Measurements from ENCODE around the gene INSL4.

The INSL4 gene

DNA sequence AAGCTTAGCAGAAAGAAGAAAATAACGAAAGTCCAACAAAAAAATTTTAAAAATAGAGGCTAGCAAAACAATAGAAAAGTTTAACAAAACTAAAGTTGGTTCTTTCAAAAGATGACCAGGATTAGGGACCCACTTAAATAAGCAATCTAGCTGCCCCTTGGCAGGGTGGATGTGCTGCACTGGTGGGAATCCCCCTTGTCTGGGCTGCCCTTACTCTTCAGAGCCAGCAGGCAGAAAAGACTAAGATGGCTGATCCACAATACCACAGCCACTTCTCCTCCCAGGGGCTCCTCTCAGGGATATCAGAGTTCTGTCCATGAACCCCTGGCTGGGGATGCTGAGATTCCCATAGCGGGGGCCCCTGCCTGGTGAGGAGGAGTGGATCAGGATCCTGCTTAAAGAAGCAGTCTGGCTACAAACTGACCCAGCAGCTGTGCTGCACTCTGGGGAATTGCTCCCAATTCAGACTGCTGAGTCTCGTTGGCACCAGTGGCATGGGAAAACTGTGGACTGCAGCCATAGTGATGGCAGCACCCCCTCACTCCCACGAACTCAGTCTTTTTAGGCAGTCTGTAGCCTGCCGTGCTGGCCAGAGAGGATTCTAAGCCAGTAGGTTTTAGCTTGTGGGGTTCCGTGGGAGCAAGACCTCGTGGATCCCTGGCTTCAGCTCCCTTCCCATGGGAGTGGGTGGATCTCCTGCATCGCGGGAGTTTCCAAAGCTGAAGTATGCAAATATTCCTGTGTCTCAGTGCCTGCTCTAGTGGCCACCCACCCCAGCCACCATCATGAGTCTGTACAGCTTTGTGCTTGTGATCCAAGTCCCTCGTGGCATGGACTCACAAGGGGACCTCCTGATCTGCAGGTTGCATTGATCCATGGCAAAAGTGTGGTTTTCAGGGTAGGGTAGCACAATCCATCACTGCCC lies 42.9 kb upstream of the INSL4 start:
- Histone ChIP-seq H4K91ac (ENCODE audit: low read depth, low read length, poor library complexity) (no peak overlapping the region), H3K27me3 (ENCODE audit: control insufficient read depth in 3 of 3, insufficient read depth in 3 of 3, low read depth in 1 of 3, low read length in 3 of 3) (no peaks in the 10 kb centered on the region), H3K23ac (ENCODE audit: low read depth, low read length, poor library complexity) (no peak overlapping the region), H3K4me1 (ENCODE audit: control insufficient read depth in 2 of 2, insufficient read depth in 1 of 2, low read depth in 1 of 2, low read length in 2 of 2) (no peaks in the 10 kb centered on the region), H3K27ac (replicated peaks; ENCODE audit: low read length) (no peak overlapping the region), H3K14ac (ENCODE audit: low read length) (no peak overlapping the region), H2AFZ (ENCODE audit: low read length) (peak overlapping the region; percentile 39), H3K4me3 (ENCODE audit: low read length in 2 of 2) (no peak overlapping the region), H2BK120ac (ENCODE audit: low read depth, low read length) (no peak overlapping the region), H3K9ac (ENCODE audit: low read depth, low read length, poor library complexity) (no peak overlapping the region), H4K8ac (ENCODE audit: low read depth, low read length) (no peak overlapping the region), H2BK12ac (ENCODE audit: low read length) (no peak overlapping the region), H3K9me3 (replicated peaks in 1 of 2; ENCODE audit: control insufficient read depth in 2 of 2, insufficient read depth in 1 of 2, low read depth in 1 of 2, low read length in 2 of 2) (no peaks in the 10 kb centered on the region), H2BK15ac (ENCODE audit: low read length) (no peak overlapping the region), H3K36me3 (replicated peaks in 1 of 2; ENCODE audit: control insufficient read depth in 2 of 2, insufficient read depth in 2 of 2, low read length in 2 of 2) (no peaks in the 10 kb centered on the region), H3K4me2 (ENCODE audit: insufficient read depth, low read length, poor library complexity, severe bottlenecking) (no peak overlapping the region), H3K18ac (ENCODE audit: low read length) (no peak overlapping the region), H3K79me1 (ENCODE audit: low read depth, low read length) (no peaks in the 10 kb centered on the region), H3K4ac (ENCODE audit: low read length) (no peak overlapping the region), H2AK5ac (ENCODE audit: low read depth, low read length) (no peak overlapping the region), H2BK5ac (ENCODE audit: low read length) (no peak overlapping the region)
- DNase-seq (ENCODE audit: low spot score), result no peak
- WGBS, 2 donors (ENCODE audit: extremely low coverage in 2 of 2, insufficient read length in 2 of 2, insufficient replicate concordance in 1 of 2), result no CpG with 5 or more reads among the region's 10 CpGs

DNA sequence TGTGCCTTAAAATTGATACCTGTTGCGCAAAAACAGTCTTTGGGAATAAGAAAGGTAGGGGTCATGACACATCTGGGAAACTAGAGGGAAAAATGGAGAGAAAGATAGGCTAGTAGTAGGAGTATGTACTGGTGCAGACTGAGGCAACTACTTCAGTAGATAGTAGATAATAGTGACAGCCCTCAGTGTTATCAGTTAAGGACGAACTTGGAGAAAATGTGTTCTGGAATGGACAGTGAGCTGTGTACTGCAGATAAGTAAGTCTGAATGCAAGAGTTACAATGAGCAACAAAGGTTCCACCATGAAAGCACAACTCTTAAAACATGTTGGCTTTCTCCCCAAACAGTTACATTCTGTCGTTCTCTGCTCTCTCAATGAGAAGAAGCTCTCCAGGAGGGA lies 39.2 kb upstream of the INSL4 start:
- no peak overlapping the region for H3K18ac ChIP-seq (ENCODE audit: low read length)
- H3K27me3 ChIP-seq (ENCODE audit: control insufficient read depth in 3 of 3, insufficient read depth in 3 of 3, low read depth in 1 of 3, low read length in 3 of 3), result no peaks in the 10 kb centered on the region
- no peak overlapping the region for H3K4ac ChIP-seq (ENCODE audit: low read length)
- no peak overlapping the region for H3K9ac ChIP-seq (ENCODE audit: low read depth, low read length, poor library complexity)
- H3K4me2 ChIP-seq (ENCODE audit: insufficient read depth, low read length, poor library complexity, severe bottlenecking), result no peak overlapping the region
- H3K23ac ChIP-seq (ENCODE audit: low read depth, low read length, poor library complexity), result no peak overlapping the region
- no peaks in the 10 kb centered on the region for H3K4me1 ChIP-seq (ENCODE audit: control insufficient read depth in 2 of 2, insufficient read depth in 1 of 2, low read depth in 1 of 2, low read length in 2 of 2)
- H3K9me3 ChIP-seq (replicated peaks in 1 of 2; ENCODE audit: control insufficient read depth in 2 of 2, insufficient read depth in 1 of 2, low read depth in 1 of 2, low read length in 2 of 2), result no peaks in the 10 kb centered on the region
- H2BK5ac ChIP-seq (ENCODE audit: low read length), result no peak overlapping the region
- H2BK120ac ChIP-seq (ENCODE audit: low read depth, low read length), result no peak overlapping the region
- no peak overlapping the region for H4K91ac ChIP-seq (ENCODE audit: low read depth, low read length, poor library complexity)
- no peak overlapping the region for H2AFZ ChIP-seq (ENCODE audit: low read length)
- H2BK12ac ChIP-seq (ENCODE audit: low read length), result no peak overlapping the region
- no peak overlapping the region for H3K4me3 ChIP-seq (ENCODE audit: low read length in 2 of 2)
- DNase-seq (ENCODE audit: low spot score), result no peak
- no peak overlapping the region for H2BK15ac ChIP-seq (ENCODE audit: low read length)
- no peak overlapping the region for H2AK5ac ChIP-seq (ENCODE audit: low read depth, low read length)
- H3K79me1 ChIP-seq (ENCODE audit: low read depth, low read length), result no peaks in the 10 kb centered on the region
- no peak overlapping the region for H3K14ac ChIP-seq (ENCODE audit: low read length)
- WGBS, 2 donors (ENCODE audit: extremely low coverage in 2 of 2, insufficient read length in 2 of 2, insufficient replicate concordance in 1 of 2), result no CpG with 5 or more reads among the region's 3 CpGs
- H4K8ac ChIP-seq (ENCODE audit: low read depth, low read length), result no peak overlapping the region
- no peaks in the 10 kb centered on the region for H3K36me3 ChIP-seq (replicated peaks in 1 of 2; ENCODE audit: control insufficient read depth in 2 of 2, insufficient read depth in 2 of 2, low read length in 2 of 2)
- no peak overlapping the region for H3K27ac ChIP-seq (replicated peaks; ENCODE audit: low read length)

DNA sequence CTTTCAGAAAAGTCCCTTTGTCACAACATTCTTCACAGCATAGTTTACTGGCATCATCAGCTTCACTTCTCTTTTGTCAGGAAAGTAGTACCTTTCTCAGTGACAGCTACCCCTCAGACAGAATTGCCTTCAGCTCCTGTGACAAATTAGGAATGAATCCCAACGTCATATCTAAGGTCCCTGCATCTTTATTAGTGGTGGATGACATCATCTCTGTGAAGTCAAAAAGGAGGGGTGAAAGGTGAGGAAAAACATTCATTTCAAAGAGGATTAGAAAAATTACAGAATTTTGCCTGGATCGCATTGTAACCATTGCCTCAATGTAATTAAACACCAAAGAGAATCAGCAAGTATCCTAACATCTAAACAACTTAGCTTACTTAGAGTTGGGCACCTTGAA lies 37.9 kb upstream of the INSL4 start:
- H2BK12ac ChIP-seq (ENCODE audit: low read length), result no peak overlapping the region
- H3K4me3 ChIP-seq (ENCODE audit: low read length in 2 of 2), result no peak overlapping the region
- H2BK120ac ChIP-seq (ENCODE audit: low read depth, low read length), result no peak overlapping the region
- no peak overlapping the region for H4K8ac ChIP-seq (ENCODE audit: low read depth, low read length)
- no peak overlapping the region for H2AFZ ChIP-seq (ENCODE audit: low read length)
- H3K18ac ChIP-seq (ENCODE audit: low read length), result no peak overlapping the region
- no peak overlapping the region for H3K27ac ChIP-seq (replicated peaks; ENCODE audit: low read length)
- no peak overlapping the region for H3K4me2 ChIP-seq (ENCODE audit: insufficient read depth, low read length, poor library complexity, severe bottlenecking)
- no peak overlapping the region for H3K14ac ChIP-seq (ENCODE audit: low read length)
- H3K9ac ChIP-seq (ENCODE audit: low read depth, low read length, poor library complexity), result no peak overlapping the region
- H2AK5ac ChIP-seq (ENCODE audit: low read depth, low read length), result no peak overlapping the region
- no peak for DNase-seq (ENCODE audit: low spot score)
- H2BK15ac ChIP-seq (ENCODE audit: low read length), result no peak overlapping the region
- H3K23ac ChIP-seq (ENCODE audit: low read depth, low read length, poor library complexity), result no peak overlapping the region
- H3K4me1 ChIP-seq (ENCODE audit: control insufficient read depth in 2 of 2, insufficient read depth in 1 of 2, low read depth in 1 of 2, low read length in 2 of 2), result no peaks in the 10 kb centered on the region
- H4K91ac ChIP-seq (ENCODE audit: low read depth, low read length, poor library complexity), result no peak overlapping the region
- H3K4ac ChIP-seq (ENCODE audit: low read length), result no peak overlapping the region
- no peaks in the 10 kb centered on the region for H3K9me3 ChIP-seq (replicated peaks in 1 of 2; ENCODE audit: control insufficient read depth in 2 of 2, insufficient read depth in 1 of 2, low read depth in 1 of 2, low read length in 2 of 2)
- no peaks in the 10 kb centered on the region for H3K36me3 ChIP-seq (replicated peaks in 1 of 2; ENCODE audit: control insufficient read depth in 2 of 2, insufficient read depth in 2 of 2, low read length in 2 of 2)
- H3K27me3 ChIP-seq (ENCODE audit: control insufficient read depth in 3 of 3, insufficient read depth in 3 of 3, low read depth in 1 of 3, low read length in 3 of 3), result no peaks in the 10 kb centered on the region
- H2BK5ac ChIP-seq (ENCODE audit: low read length), result no peak overlapping the region
- no CpG with 5 or more reads among the region's 2 CpGs for WGBS, 2 donors (ENCODE audit: extremely low coverage in 2 of 2, insufficient read length in 2 of 2, insufficient replicate concordance in 1 of 2)
- H3K79me1 ChIP-seq (ENCODE audit: low read depth, low read length), result no peaks in the 10 kb centered on the region

DNA sequence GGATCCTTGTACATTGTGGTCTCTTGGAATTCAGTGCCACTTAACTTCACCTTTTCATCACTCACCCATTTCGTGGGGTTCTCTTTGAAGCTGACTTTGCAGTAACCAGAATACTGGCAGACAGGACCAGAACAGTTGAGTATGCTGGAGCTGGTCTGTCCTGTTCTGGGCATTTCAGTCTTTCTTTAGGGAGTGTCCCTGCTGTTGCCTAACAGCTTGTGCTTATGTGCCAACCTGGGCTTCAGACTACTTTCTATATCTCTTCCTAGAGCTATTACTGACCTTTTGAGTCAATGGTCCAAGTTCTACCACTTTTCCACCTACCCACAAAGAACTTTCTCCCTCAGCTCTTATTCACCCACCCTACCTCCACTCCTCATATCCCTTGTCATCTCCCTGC lies 35.8 kb upstream of the INSL4 start:
- Histone ChIP-seq H3K79me1 (ENCODE audit: low read depth, low read length) (no peaks in the 10 kb centered on the region), H2BK5ac (ENCODE audit: low read length) (no peak overlapping the region), H2BK12ac (ENCODE audit: low read length) (no peak overlapping the region), H3K9ac (ENCODE audit: low read depth, low read length, poor library complexity) (no peak overlapping the region), H3K36me3 (replicated peaks in 1 of 2; ENCODE audit: control insufficient read depth in 2 of 2, insufficient read depth in 2 of 2, low read length in 2 of 2) (no peaks in the 10 kb centered on the region), H3K4me2 (ENCODE audit: insufficient read depth, low read length, poor library complexity, severe bottlenecking) (no peak overlapping the region), H2AK5ac (ENCODE audit: low read depth, low read length) (no peak overlapping the region), H2BK120ac (ENCODE audit: low read depth, low read length) (no peak overlapping the region), H3K4me3 (ENCODE audit: low read length in 2 of 2) (no peak overlapping the region), H3K27ac (replicated peaks; ENCODE audit: low read length) (no peak overlapping the region), H3K18ac (ENCODE audit: low read length) (no peak overlapping the region), H3K23ac (ENCODE audit: low read depth, low read length, poor library complexity) (no peak overlapping the region), H4K91ac (ENCODE audit: low read depth, low read length, poor library complexity) (no peak overlapping the region), H2BK15ac (ENCODE audit: low read length) (no peak overlapping the region), H3K27me3 (ENCODE audit: control insufficient read depth in 3 of 3, insufficient read depth in 3 of 3, low read depth in 1 of 3, low read length in 3 of 3) (no peaks in the 10 kb centered on the region), H3K14ac (ENCODE audit: low read length) (no peak overlapping the region), H3K4me1 (ENCODE audit: control insufficient read depth in 2 of 2, insufficient read depth in 1 of 2, low read depth in 1 of 2, low read length in 2 of 2) (no peaks in the 10 kb centered on the region), H2AFZ (ENCODE audit: low read length) (no peak overlapping the region), H3K4ac (ENCODE audit: low read length) (no peak overlapping the region), H3K9me3 (replicated peaks in 1 of 2; ENCODE audit: control insufficient read depth in 2 of 2, insufficient read depth in 1 of 2, low read depth in 1 of 2, low read length in 2 of 2) (no peaks in the 10 kb centered on the region), H4K8ac (ENCODE audit: low read depth, low read length) (no peak overlapping the region)
- no CpG with 5 or more reads among the region's 1 CpG for WGBS, 2 donors (ENCODE audit: extremely low coverage in 2 of 2, insufficient read length in 2 of 2, insufficient replicate concordance in 1 of 2)
- no peak for DNase-seq (ENCODE audit: low spot score)

All from neuronal stem cell (in vitro differentiated cells).